ENCODE results near the gene SCMH1.

- no peak for TF ChIP-seq CTCF (IDR thresholded peaks at IDR 0.05)
- no peak for TF ChIP-seq POLR2A (IDR thresholded peaks at IDR 0.05)
Observed at GRCh38 chr1:41006942-41007865, 234.9 kb downstream of the SCMH1 start.
